Mammary epithelial cell (primary cell): ENCODE data around the gene MGAT5.

ENCODE experiments used
- CTCF ChIP-seq, 2 donors: IDR thresholded peaks in 1 of 2; conservative IDR thresholded peaks in 1 of 2; 2 replicates each; pipeline ENCODE4 v1.5.1; 2011 to 2012; ENCODE audit warnings: inconsistent platforms in 2 of 2, low read length in 2 of 2, mild to moderate bottlenecking in 2 of 2, control low read depth in 1 of 2, low read depth in 1 of 2; ENCODE audit not compliant: insufficient read depth in 1 of 2; ENCODE audit errors: extremely low read depth in 1 of 2
- EZH2 ChIP-seq: IDR thresholded peaks from 2 replicates; pipeline ENCODE4 v1.6.1; 2012; ENCODE audit warnings: low read length, inconsistent platforms, borderline replicate concordance

- no peak for TF ChIP-seq CTCF (conservative IDR thresholded peaks at IDR 0.05 in 1 of 2, IDR thresholded peaks at IDR 0.05 in 1 of 2; ENCODE audit: extremely low read depth in 1 of 2, insufficient read depth in 1 of 2, low read depth in 1 of 2, low read length in 2 of 2)
- no peak for TF ChIP-seq EZH2
Observed at GRCh38 chr2:134310107-134311079, 56.5 kb downstream of the MGAT5 start.
